GM18526 (cell line): ENCODE results near the gene PIGO.

Source experiments
- POLR2A ChIP-seq: IDR thresholded peaks from 3 replicates; pipeline ENCODE4 v1.6.1; 2011; ENCODE audit not compliant: insufficient read length; ENCODE audit errors: extremely low read depth

The PIGO gene

DNA sequence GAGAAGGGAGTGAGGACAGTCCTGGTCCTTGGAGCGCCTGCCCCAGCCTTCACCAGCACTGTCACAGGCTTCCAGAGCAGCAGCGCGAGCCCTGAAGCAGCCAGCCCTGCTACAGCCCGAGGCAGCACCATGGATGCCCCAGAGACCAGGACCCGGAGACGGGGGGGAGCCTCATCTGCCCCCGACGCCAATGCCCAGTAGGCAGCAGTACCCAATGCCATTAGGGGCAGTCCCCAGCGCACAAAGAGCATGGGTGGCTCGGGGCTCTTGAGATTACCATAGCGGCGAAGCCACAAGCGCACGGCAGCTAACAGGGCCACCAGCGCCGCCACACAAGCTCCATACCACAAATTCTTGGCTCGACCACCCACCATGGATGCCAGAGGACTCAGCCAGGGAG is 4.9 kb downstream of the PIGO start:
- TF ChIP-seq POLR2A: no peak

GRCh38 chr9:35089434-35089833 is 7.0 kb downstream of the PIGO start:
- TF ChIP-seq POLR2A: no peak

DNA sequence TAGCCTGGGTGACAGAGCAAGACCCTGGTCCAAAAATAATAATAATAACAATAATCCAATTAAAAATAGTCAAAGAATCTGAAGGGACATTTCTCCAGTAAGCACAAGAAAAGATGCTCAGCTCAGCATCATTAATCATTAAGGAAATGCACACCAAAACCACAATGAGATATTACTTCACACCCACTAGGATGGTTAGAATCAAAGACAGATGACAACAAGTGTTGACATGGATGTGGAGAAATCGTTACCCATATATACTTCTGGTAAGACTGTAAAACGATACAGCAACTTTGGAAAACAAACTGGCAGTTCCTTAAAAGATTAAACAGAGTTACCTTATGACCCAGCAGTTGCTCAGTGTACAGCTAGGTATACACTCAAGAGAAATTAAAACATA is 11.3 kb downstream of the PIGO start:
- no peak for TF ChIP-seq POLR2A

- TF ChIP-seq POLR2A: peak; percentile 78
Measured at GRCh38 chr9:35079426-35080341, 16.7 kb downstream of the PIGO start, which contains the start of gene FANCG. TSS of gene FANCG (minus strand) at chr9:35079942. CDS start at chr9:35079524, 418 bp downstream.

GRCh38 chr9:35079041-35079425 is 17.4 kb downstream of the PIGO start:
- TF ChIP-seq POLR2A: no peak

DNA sequence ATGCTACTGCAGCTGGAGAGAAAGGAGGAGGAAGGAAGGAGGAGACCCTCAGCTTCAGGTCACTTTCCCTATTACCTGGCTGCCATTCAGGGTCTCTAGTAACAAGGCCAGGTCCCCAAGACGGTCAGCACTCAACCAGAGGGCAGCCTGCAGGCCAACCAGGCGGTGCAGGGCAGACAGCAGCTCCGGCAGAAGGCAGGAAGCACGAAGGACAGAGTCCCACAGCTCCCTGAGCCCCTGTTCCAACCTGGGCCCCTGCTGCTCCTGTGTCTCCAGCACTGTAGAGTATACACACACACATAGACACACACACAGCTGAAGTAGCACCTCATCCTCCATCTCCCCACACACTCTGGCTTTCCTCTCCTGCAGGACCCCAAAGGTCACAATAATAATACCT is 18.3 kb downstream of the PIGO start:
- no peak for TF ChIP-seq POLR2A

- TF ChIP-seq POLR2A: no peak
Measured at GRCh38 chr9:35076848-35077247, 19.5 kb downstream of the PIGO start.

DNA sequence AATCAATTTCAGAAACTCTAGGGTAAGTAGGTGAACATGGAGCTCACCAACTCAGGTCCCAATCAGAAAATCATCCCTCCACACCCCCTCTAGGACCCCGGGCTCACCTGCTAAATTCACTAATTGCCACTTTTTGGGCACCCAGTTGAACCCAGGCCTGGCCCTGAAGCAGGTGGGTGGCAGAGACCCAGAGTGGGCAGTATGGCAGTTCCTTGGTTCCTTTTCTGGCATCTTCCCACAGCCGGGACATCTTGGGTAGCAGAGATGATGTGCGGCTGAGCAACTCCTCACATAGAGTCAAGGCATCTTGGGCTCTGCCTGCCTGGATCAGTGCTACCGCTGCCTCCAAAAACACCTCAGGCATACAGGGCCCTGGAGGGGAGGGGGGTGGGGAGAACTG is 21.0 kb downstream of the PIGO start:
- no peak for TF ChIP-seq POLR2A

DNA sequence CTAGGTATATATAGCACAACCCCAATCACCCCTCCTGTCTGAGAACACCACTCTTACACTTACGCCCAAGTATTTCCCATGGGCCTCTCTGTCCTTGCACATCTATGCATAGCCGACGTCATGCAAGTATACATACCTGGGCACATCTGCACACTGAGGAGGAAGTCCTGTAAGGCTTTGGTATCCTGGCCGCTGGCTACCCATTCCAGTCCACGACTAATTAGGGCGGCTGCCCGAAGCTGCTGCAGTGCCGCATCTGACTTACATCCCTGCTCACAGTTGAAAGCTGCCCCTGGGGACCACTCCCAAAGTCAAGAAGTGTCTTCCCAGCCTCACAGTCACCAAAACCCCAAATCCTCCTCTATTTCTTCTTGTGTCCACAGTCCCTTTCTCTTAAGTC is 21.6 kb downstream of the PIGO start:
- TF ChIP-seq POLR2A: no peak

GRCh38 chr9:35074141-35074540 is 22.2 kb downstream of the PIGO start:
- TF ChIP-seq POLR2A: no peak

GRCh38 chr9:35073279-35073612 is 23.1 kb downstream of the PIGO start:
- no peak for TF ChIP-seq POLR2A

- TF ChIP-seq POLR2A: peak; percentile 96
Measured at GRCh38 chr9:35072461-35073278, 23.7 kb downstream of the PIGO start, which contains the start of gene VCP. TSS of gene VCP (minus strand) at chr9:35072625. CDS start at chr9:35072353, 272 bp downstream.

- TF ChIP-seq POLR2A: peak; percentile 37
Measured at GRCh38 chr9:35071814-35072460, 24.5 kb downstream of the PIGO start.

GRCh38 chr9:35070823-35071813 is 25.3 kb downstream of the PIGO start:
- TF ChIP-seq POLR2A: no peak

DNA sequence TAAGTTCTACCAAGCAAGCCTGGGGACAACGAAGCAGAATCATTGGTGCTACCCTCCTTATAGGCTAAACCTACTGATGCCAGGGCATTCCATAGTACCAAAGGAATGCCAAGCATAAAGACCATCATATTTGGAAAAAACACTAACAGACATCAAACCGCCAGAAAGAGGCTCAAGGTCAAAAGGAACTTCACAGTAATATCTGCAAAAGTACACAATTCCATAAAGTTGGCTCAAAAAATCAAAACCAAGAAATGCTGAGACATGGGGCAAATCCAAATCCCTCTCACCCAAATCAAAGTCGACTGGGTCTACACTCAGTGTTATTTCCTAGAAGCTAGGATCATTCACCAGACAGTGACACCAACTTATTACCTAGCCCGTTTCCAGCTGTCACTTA is 27.4 kb downstream of the PIGO start:
- no peak for TF ChIP-seq POLR2A

GRCh38 chr9:35067056-35067455 is 29.3 kb downstream of the PIGO start:
- TF ChIP-seq POLR2A: no peak
